ENCODE results near the gene MYADML2.

MYADML2 gene

GRCh38 chr17:81909966-81910839 lies 36.8 kb downstream of the MYADML2 start:
- peak; percentile 53 for DNase-seq

GRCh38 chr17:81909231-81909630 lies 37.8 kb downstream of the MYADML2 start:
- no peak for DNase-seq

DNA sequence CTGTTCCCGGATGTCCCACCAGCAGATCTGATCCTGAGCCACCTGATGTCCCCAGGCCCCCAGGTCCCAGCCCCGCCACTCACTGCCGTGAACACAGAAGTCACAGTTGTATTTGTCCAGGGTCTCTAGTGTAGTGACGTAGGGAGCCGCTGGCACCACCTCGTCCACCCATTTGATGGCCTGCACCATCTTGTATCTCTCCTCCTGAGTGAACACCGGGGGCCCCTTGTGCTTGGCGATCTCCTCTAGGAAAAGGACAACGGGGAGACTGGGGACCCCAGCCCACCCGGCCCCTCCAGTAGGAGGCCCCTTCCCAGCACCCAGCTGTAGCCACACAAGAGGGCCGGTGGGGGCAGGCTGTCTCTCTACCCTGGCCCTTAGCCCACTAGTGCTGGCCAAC lies 38.2 kb downstream of the MYADML2 start:
- DNase-seq = no peak

DNA sequence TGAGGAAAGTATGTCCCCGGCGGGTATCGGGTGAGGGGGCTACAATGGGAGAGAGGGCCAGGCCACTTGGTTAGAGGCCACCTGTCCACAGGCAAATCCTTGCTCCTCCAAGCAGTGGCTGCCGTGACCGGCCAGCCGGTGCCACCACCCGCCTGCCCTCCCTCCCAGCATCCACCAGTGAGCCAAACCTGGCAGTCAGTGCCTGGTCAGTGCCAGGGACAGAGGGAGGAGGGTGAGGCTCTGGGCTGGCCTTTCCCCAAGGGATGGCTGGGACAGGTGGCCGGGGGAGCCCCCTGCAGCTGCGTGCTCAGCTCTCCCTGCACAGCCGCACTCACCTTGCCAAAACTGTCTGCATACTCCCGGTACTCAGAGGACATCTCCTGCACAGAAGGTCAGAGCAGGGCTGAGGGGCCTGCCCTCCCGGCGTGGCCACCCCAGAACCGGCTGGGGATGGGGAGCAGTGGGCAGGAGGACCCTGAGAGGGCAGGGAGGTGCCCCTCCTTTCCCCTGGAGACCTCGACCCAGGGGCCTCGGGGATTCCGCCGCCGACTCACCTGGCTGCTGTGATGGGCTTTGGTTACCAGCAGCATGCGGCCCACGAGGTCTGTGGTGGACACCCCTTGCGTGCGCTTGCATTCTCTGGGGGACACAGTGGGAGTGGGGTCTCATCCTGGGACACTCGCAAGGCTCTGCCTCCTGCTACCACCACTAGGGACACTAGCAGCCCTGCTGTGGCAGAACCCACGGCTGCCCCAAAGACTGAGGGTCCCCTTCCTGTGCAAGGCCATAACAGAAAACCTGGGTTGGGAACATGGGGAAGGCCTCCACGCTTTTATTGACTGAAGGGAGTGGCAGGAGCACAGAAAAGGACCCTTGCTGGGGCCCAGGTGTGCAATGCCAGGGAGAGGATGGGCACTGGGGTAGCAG lies 39.6 kb downstream of the MYADML2 start:
- DNase-seq = no peak

DNA sequence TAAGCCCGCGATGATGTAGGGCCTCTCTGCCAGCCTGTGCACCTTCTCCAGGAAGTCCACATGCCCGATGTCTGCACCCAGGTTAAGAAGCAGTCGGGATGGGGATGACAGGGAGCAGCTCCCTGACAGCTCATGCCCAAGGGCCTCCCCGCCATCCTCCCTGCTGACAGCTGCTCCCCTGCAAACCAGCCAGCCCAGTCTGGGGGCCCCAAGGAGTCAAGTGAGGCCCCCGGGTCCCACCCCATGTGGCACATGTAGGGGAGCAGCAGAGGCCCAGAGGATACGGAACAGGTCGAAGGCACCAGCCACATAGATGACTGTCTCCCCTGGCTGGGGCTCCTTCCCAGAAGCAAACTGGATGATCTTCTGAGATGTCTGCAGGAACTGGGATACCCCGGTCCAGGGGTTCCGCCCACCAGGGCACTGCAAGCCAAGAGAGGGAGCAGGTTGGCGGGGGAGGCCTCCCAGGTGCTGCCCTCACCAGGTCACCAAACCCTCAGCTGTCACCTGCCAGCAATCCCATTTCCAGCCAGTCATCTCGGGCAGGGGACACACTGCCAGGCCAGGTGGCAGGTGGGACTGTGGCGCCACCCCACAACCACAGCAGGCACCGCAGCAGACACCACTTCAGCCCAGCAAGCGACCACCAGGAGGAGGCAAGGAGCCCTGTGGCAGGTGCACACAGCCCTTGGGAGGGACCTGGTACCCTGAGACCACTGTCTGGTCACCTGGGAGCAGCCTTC lies 40.4 kb downstream of the MYADML2 start:
- DNase-seq = no peak

GRCh38 chr17:81905993-81906392 lies 41.0 kb downstream of the MYADML2 start:
- no peak for DNase-seq

- no peak for DNase-seq
Observed at GRCh38 chr17:81905424-81905875, 41.6 kb downstream of the MYADML2 start.

GRCh38 chr17:81904600-81905423 lies 42.2 kb downstream of the MYADML2 start:
- no peak for DNase-seq

DNA sequence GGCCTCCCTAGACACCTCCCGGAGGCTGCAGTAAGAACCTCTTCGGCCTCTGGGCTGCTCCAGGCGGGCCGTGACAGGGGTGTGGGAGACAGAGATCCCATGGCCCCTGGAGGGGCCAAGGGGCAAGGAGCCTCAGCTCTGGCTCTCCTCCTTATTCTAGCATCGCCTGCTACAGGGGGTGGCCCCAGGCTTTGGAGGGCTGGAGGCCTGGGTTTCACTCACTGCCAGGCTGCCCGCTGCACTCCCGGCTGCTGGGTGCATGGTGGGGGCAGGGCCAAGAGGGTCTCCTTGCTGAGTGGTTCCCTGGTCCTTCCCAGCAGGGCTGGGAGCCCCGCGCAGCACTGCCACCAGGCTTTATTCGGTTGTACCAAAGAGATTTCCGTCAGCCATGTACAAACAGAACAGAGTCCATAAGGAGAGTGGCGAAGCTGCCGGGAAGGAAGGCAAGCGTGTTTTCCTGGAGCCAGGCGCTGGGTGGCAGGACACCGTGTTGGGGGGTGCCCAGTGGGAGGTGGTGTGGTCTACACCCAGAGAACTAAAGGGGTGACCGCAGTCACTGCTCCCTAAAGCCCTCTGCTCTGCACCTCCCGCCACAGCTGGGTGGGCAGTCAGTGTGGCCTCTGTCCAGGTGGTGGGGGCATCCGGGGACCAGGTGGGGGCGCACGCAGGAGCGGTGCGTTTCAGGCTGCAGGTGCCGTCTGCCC lies 43.0 kb downstream of the MYADML2 start:
- DNase-seq = no peak

- no peak for DNase-seq
Observed at GRCh38 chr17:81903415-81903831, 43.6 kb downstream of the MYADML2 start.

GRCh38 chr17:81902653-81903414 lies 44.2 kb downstream of the MYADML2 start:
- DNase-seq = no peak

DNA sequence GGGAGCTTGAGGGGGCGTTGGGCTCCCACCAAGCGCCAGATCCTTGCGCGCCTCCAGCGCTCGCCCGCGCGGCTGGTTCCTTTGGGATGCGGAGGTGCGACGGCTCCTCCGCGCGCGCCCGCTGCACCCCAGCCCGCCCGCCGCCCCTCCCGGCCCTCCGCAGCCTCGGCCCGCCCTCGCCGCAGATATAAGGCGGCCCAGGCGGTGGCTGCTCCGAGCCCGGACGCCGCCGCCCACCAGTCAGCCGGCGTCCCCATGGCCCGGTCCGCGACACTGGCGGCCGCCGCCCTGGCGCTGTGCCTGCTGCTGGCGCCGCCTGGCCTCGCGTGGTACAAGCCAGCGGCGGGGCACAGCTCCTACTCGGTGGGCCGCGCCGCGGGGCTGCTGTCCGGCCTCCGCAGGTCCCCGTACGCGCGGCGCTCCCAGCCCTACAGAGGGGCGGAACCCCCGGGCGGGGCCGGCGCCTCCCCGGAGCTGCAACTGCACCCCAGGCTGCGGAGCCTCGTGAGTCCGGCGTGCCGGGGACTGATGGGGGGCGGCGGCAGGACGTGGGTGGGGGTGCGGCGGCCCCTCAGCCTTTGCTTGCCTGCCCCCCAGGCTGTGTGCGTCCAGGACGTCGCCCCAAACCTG lies 44.9 kb downstream of the MYADML2 start, which contains the start of gene NPB:
Gene NPB, plus strand, starts transcription at position 216 of the 630 bp plus-strand sequence. Its CDS starts 40 bp downstream, at position 256.
- DNase-seq = peak; percentile 6

- DNase-seq = no peak
Observed at GRCh38 chr17:81901167-81902022, 45.6 kb downstream of the MYADML2 start.

DNA sequence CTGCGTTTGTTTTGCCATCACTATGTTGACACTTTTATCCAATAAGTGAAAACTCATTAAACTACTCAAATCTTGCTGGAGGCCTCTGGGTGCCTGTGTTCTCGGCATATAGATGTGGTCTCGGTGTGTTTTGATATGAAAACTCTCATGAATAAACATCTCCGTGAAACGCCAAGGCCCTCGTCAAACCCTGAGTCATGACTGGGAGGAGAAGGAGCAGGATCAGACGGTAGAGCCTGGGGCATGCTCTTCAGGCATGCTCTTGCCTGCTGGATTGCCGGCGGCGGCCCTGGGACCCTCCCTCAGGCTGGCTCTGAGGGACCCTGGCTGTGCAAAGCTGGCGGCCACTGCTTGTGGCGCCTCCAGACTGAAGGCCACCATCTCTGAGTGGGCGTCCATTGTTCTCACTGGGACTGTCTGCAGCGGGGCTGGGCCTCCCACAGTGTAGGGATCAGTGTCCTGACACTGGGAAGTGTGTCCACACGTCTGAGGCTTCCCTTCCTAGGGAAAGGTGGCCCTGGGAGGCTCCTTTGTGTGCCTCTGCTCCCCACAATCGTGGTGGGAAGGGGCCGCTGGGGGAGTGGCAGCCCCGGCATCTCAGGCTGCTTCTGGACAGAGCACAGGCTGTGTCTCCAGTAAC lies 46.7 kb downstream of the MYADML2 start:
- no peak for DNase-seq

DNA sequence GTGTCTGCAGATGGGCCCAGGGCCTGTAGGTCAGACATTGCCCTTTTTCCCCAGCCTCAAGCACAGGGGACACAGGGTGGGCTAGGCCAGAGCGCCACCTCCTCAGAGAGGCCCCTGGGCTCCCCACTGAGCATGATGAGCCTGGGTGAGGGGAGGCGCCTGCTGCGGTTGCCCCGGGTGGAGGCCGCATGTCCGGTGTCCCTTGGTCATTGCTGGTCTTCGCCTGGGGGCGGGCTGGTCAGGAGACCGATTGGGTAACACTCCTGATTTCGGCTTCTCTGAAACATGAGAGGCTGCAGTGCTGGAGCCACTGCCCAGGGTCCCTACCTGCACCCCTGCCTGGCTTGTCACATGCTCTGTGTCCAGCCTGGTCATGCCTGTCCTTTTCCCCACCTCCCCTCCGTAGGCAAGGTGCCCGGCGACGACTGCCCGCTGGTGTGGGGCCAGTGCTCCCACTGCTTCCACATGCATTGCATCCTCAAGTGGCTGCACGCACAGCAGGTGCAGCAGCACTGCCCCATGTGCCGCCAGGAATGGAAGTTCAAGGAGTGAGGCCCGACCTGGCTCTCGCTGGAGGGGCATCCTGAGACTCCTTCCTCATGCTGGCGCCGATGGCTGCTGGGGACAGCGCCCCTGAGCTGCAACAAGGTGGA lies 47.4 kb downstream of the MYADML2 start:
- DNase-seq = no peak

GRCh38 chr17:81898885-81899284 lies 48.1 kb downstream of the MYADML2 start:
- no peak for DNase-seq

GRCh38 chr17:81898029-81898866 lies 48.8 kb downstream of the MYADML2 start:
- no peak for DNase-seq
